ENCODE data around the gene COL4A2.
"Not testable (repeated sequence)": the region's sequence is repeated elsewhere in the genome, so short reads cannot be mapped to it uniquely, and the experiment has no call there.

The COL4A2 gene

DNA sequence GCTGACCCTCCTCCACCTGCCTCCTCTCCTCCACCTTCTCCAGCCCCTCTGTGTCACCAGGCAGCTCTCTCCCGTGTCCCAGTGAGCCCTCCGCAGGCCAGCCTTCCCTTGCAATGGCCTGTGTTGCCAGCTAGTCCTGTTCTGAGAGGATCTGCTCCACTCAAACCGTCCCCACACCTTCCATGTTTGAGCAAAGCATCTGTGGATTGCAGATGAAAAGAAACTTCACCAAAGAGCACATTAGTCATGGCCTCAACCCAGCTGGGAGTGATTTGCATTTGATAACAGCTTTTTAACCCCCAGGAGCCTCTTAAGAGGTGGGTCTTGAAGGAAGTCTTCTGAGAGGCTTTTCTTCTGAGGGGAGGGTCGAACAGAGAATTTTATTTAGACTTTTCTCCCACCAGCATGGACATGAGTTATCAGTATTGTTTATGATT, 72.8 kb downstream of the COL4A2 start:
- no peak for DNase-seq (ENCODE audit: low read depth in 2 of 2)

DNA sequence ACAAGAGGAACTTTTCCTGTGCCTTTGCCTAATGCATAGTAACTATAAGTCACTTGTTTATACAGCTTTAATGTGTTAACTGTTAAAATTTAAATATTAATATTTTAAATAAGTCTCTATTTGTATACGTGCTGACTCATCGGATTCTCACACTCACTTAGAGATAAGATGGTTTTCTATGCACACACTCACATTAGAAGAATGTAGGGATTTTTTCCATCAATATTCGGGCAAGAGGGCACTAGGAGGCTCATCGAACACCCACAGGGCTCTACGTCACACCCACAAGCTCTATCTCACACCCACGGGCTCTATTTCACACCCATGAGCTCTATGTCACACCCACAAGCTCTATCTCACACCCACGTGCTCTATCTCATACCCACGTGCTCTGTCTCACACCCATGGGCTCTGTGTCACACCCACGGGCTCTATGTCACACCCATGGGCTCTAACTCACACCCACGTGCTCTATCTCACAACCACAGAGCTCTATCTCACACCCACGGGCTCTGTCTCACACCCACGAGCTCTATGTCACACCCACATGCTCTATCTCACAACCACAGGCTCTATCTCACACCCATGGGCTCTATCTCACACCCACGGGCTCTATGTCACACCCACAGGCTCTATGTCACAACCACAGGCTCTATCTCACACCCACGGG, 73.4 kb downstream of the COL4A2 start:
- no peak for DNase-seq (ENCODE audit: low read depth in 2 of 2)

DNA sequence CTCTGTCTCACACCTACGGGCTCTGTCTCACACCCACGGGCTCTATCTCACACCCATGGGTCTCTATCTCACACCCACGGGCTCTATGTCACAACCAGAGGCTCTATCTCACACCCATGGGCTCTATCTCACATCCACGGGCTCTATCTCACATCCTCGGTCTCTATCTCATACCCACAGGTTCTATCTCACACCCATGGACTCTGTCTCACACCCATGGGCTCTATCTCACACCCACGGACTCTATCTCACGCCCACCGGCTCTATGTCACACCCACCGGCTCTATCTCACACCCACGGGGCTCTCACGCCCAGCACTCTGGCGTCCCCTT, 73.9 kb downstream of the COL4A2 start:
- DNase-seq (ENCODE audit: low read depth in 2 of 2): no peak

DNA sequence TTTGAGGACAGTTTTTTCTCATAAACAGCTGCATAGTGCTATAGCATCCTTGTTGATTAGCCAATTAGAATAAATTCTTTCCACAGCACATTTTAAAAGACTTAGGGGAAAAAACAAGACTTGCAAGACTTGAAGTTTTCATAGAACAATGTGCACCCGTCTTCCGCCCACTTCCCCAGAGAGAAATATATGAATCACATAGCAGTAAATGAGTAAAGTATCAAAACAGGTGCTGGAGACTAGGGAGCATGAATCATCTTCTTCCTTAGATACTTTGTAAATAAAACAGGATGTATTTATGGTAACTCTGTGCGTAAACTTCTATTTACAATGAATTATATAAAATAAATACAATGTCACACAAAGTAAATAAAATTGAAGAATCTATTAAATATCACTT, 75.1 kb downstream of the COL4A2 start:
- no peak for DNase-seq (ENCODE audit: low read depth in 2 of 2)

DNA sequence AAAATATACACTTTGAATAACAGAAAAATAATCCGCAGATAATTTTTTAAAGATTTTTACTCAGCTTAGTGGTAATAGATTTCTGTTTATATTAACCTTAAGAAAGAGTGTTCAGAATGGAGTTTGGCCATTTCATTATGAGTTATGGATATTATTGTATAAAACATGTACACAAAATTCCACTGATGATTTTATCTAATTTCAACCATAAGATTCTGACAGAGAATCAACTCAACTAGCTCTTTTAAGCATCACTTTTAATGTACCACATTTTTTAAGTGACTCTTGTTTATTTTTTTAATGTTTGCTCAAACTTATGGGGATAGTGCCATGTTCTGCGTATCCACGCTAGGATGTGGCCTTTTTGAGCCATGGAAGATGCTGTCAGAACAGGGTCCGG, 75.7 kb downstream of the COL4A2 start:
- DNase-seq (ENCODE audit: low read depth in 2 of 2): no peak

DNA sequence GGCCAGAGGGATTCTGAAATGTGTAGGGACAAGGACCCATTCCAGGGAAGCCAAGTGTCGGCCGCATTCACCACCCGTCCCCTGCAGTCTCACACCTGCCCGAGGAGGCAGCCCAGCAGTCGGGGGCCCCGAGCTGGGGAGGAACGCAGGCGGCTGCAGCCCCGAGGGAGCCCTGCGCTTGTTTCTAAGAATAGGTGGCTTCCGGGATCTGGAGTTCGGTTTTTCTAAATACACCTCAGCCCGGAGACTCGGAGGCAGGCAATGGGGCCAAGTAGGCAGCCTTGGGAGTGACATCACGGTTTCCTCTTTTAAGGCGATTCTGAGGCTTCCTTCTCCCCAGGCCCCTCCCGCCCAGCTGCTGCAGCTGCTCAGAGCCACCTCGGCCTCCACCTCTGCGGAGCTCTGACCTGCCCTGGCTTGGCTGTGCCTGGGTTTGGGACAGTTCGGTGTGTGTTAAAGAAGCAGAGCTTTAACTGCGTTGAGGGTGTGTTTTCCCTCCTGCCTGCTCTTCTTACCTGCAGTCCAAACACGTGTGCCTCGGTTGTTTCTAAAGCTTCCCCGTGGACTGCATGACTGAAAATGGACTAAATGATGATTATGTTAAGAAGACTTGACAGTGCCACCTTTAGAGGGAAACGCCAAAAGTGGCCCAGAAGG, 80.5 kb downstream of the COL4A2 start:
- DNase-seq (ENCODE audit: low read depth in 2 of 2): peak in 1 of 2 experiments; percentile 3

DNA sequence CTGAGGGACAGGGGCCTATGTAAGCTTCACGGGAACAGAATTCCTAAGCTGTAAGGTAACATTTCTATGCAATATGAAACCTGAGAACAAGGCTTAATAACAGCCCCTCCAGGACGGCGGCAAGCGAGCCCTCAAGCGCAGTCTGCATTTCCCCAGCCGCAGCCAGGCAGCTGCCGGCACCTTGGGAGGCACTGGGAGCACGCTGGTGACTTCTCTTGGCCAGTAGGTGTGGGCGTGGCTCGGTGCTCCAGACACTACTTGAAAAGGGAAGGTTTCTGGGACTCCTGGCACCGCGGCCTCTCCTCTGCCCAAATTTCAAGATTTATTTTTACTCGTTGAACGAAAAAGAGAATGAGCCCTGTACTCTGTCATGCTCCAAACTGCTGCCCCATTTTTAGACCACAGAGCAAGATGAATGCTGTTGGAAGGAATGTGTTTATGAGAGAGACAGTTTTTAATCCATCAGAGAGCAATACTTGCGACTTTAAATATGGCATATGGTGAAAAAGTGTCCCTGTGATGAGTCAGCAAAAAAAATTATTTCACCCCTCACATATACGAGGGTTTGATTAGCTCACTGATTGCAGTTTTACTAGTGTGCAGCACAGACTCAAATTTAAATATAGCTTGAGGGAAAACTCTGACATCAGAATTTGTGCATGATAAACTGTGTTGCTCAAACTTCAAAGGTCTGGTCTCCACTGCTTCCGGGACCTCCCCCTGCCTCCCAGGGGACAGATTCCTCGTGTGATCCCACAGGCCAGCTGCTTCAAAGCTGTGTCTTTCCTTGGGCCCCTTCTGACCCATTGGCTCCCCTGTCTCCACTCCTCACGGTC, 81.2 kb downstream of the COL4A2 start:
- DNase-seq (ENCODE audit: low read depth in 2 of 2): no peak

DNA sequence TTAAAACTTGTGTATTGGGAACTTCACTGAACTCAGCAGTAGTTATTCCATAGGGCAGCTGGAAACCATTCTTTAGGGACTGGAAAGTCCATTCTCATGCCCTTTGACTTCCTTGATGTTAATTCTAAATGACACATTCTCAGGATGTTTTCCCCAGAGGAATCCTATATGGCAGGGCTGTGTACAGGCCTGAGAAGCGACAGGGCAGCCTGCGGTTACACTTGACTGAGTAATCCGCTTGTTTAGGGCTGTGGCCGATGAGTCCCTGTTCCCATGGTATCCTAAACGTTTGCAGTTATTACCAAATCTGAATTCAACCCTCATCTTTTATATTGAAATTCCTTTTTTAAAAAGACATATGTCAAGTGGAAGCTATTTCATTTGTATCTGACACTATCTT, 83.5 kb downstream of the COL4A2 start:
- no peak for DNase-seq (ENCODE audit: low read depth in 2 of 2)

- DNase-seq (ENCODE audit: low read depth in 2 of 2): no peak
Measured at GRCh38 chr13:110391273-110391672, 84.2 kb downstream of the COL4A2 start.

- no peak for DNase-seq (ENCODE audit: low read depth in 2 of 2)
Measured at GRCh38 chr13:110392510-110393240, 85.6 kb downstream of the COL4A2 start.

- DNase-seq (ENCODE audit: low read depth in 2 of 2): no peak
Measured at GRCh38 chr13:110393761-110394160, 86.7 kb downstream of the COL4A2 start.

- no peak for DNase-seq (ENCODE audit: low read depth in 2 of 2)
Measured at GRCh38 chr13:110394371-110394841, 87.3 kb downstream of the COL4A2 start.

GRCh38 chr13:110395616-110396015, 88.5 kb downstream of the COL4A2 start:
- DNase-seq (ENCODE audit: low read depth in 2 of 2): not testable (repeated sequence)

- no peak for DNase-seq (ENCODE audit: low read depth in 2 of 2)
Measured at GRCh38 chr13:110396476-110396875, 89.4 kb downstream of the COL4A2 start.

GRCh38 chr13:110396913-110397381, 89.9 kb downstream of the COL4A2 start:
- no peak for DNase-seq (ENCODE audit: low read depth in 2 of 2)

DNA sequence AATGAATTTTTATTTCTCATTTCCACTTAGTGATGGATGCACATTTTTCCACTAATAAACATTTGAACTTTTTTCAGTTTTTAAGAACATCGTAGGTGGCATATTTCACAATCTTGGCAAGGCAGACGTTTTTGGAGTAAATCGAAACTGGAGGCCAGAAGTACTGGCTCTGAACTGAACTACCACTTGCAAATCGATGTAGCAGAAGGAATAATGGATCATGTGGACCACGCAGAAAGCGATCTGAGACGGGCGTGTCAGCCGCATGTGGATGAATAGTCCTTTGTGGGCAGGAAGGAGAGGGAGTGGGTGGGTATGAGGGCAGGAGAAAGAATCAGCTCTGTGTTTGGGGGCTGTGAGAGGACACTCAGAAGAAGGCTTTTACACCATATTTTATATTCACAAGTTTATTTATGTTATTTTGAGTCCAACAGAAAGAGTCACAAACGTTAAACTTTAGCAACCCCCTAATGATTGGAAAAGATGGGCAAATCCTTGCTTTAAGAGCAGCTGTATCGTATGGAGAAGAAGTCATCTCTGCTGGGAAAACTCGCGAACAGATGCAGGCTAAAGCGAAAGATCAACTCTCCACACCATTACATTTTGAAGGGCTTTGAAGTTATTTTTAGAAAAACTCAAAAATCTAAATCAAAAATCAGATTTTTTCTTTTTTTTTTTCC, 90.5 kb downstream of the COL4A2 start:
- no peak for DNase-seq (ENCODE audit: low read depth in 2 of 2)

DNA sequence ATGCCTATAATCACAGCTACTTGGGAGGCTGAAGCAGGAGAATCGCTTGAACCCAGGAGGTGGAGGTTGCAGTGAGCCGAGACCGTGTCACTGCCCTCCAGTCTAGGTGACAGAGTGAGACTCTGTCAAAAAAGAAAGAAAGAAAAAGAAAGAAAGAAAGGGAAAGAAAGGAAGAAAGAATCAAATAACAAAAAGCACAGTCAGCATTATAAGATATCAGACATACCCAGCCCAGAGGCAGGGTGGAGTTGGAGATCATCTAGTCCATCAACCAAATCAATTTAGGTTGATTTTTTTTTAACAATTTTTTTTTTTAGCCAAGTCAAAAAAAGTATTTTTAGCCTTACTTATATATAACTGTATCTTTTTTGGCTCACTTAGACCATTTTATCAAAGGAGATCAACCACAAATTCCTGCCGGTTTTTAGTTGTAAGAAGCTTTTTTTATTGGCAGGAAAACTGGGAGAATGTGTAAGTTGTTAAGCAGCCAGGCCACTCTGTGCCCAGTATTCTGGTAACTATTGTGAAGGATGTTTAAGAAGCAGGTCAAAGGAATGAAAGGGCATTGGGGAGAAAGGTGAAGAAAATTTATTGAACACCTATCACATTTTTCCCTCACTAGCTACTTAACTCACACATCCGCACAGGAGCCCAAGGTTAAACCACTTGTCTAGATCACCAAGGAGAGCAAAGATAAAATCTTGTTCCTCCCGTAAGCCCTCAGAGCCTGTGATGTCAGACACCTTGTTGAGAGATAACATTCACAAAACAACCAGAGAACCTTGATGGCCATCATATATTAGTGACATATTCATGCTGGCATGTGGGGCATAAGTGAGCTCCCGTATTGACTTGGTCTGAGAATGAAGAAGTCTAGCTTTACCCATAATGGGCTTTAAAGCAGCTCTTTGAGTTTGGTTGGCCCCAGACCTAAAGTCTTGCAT, 91.8 kb downstream of the COL4A2 start:
- DNase-seq (ENCODE audit: low read depth in 2 of 2): no peak

DNA sequence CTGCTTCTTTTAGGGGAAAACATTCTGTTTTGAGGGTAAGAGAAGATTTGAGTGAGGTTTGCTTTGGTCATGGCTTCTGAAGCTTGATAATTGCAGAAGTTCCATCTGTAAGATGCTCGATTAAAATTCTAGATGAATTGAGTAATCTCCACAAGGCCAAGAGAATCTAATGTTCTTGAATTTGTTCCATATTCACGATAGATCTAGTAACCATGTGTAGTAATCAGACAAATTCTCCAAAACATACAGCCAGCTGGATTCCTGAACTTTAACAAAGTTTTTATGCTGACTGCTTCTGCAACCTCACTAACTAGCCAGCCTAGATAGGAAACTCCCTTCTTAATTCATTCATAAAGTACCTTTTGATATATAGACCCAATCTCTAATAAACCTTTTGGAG, 92.7 kb downstream of the COL4A2 start:
- DNase-seq (ENCODE audit: low read depth in 2 of 2): no peak

- no peak for DNase-seq (ENCODE audit: low read depth in 2 of 2)
Measured at GRCh38 chr13:110400786-110401533, 93.9 kb downstream of the COL4A2 start.

Data from stimulated activated CD4-positive, alpha-beta T cell treated with anti-CD3 and anti-CD28 coated beads, Interleukin-12 subunit alpha, Interleukin-12 subunit beta, amount 100 ng/mL, for 24 hours (primary cell).